Measurements from ENCODE around the gene XRCC3. TPM values are rescaled to one million over a fixed set of nuclear protein-coding genes. Genes with fewer than 3 reads are reported as not detected.

The XRCC3 gene
- total RNA-seq, 1 donor from 2014 or later, result 35.2 TPM

GRCh38 chr14:103659631-103660030 is 55.6 kb downstream of the XRCC3 start:
- no peak for DNase-seq (ENCODE audit: extremely low spot score, unreplicated experiment)
- Mint-ChIP-seq H3K4me3 (no peak overlapping the region), H3K36me3 (peaks cover 29% of the 10 kb centered on the region), H3K4me1 (ENCODE audit: unreplicated experiment) (no peaks in the 10 kb centered on the region), H3K9me3 (no peaks in the 10 kb centered on the region), H3K27ac (no peak overlapping the region), H3K27me3 (no peaks in the 10 kb centered on the region)
- TF ChIP-seq CTCF (conservative IDR thresholded peaks at IDR 0.05), result no peak

- H3K27ac Mint-ChIP-seq, result no peak overlapping the region
Measured at GRCh38 chr14:103657471-103657870, 57.8 kb downstream of the XRCC3 start.

GRCh38 chr14:103656756-103657133 is 58.5 kb downstream of the XRCC3 start:
- no peak for TF ChIP-seq CTCF (conservative IDR thresholded peaks at IDR 0.05)
- DNase-seq (ENCODE audit: extremely low spot score, unreplicated experiment), result no peak
- Mint-ChIP-seq H3K9me3 (no peaks in the 10 kb centered on the region), H3K36me3 (peaks cover 24% of the 10 kb centered on the region), H3K27me3 (no peaks in the 10 kb centered on the region), H3K4me3 (no peak overlapping the region), H3K27ac (no peak overlapping the region), H3K4me1 (ENCODE audit: unreplicated experiment) (peaks cover 4% of the 10 kb centered on the region)

More at GRCh38 chr14:103657471-103657870, 57.8 kb downstream of the XRCC3 start:
- no peak for DNase-seq (ENCODE audit: extremely low spot score, unreplicated experiment)
- no peaks in the 10 kb centered on the region for H3K27me3 Mint-ChIP-seq
- peaks cover 28% of the 10 kb centered on the region for H3K36me3 Mint-ChIP-seq
- H3K4me1 Mint-ChIP-seq (ENCODE audit: unreplicated experiment), result peaks cover 4% of the 10 kb centered on the region
- TF ChIP-seq CTCF (conservative IDR thresholded peaks at IDR 0.05), result no peak
- H3K9me3 Mint-ChIP-seq, result no peaks in the 10 kb centered on the region
- no peak overlapping the region for H3K4me3 Mint-ChIP-seq

GRCh38 chr14:103656031-103656755 is 59.1 kb downstream of the XRCC3 start:
- H3K27me3 Mint-ChIP-seq, result no peaks in the 10 kb centered on the region
- no peak overlapping the region for H3K27ac Mint-ChIP-seq
- DNase-seq (ENCODE audit: extremely low spot score, unreplicated experiment), result no peak
- H3K9me3 Mint-ChIP-seq, result no peaks in the 10 kb centered on the region
- no peak for TF ChIP-seq CTCF (conservative IDR thresholded peaks at IDR 0.05)
- H3K4me3 Mint-ChIP-seq, result no peak overlapping the region
- peaks cover 4% of the 10 kb centered on the region for H3K4me1 Mint-ChIP-seq (ENCODE audit: unreplicated experiment)
- H3K36me3 Mint-ChIP-seq, result peaks cover 22% of the 10 kb centered on the region

GRCh38 chr14:103654619-103655018 is 60.6 kb downstream of the XRCC3 start:
- Mint-ChIP-seq H3K9me3 (no peaks in the 10 kb centered on the region), H3K4me3 (no peak overlapping the region), H3K27me3 (no peaks in the 10 kb centered on the region), H3K27ac (no peak overlapping the region), H3K36me3 (peaks cover 17% of the 10 kb centered on the region), H3K4me1 (ENCODE audit: unreplicated experiment) (peaks cover 8% of the 10 kb centered on the region)
- DNase-seq (ENCODE audit: extremely low spot score, unreplicated experiment), result no peak
- TF ChIP-seq CTCF (conservative IDR thresholded peaks at IDR 0.05), result no peak
